ENCODE data around the gene MCM8. TPM values are rescaled to one million over a fixed set of nuclear protein-coding genes. Genes with fewer than 3 reads are reported as not detected.

The MCM8 gene
- total and polyA plus RNA-seq, 9 of the 15 experiments (the other 6 are each of a cell fraction or from before 2014, with no cell fraction given): 4.5 to 43.8 (median 25.4) TPM

DNA sequence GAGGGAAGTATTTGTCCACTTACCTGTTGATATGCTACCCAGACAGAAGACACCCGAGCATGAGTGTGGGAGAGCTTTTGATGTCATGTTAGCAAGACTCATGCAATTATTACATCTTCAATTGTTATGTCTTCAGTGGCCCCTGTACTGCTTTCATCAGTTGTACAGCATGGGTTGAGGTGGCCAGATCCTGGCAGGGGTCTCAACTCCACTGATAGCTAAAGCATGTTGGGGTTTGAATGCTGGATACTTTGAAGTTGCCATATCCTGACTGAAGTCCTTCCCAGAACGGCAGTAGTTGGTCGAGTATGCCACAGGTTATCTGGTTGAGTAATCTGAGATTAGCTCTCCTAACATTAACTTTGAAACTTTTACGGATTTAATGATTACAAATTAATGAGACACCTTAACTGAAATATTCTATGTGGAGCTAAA, 56.7 kb downstream of the MCM8 start:
- Histone ChIP-seq H3K9me1 (ENCODE audit: control insufficient read depth, insufficient read depth, low read length) (no peaks in the 10 kb centered on the region), H2AFZ (ENCODE audit: low read depth, low read length) (no peak overlapping the region), H3K4me2 (ENCODE audit: insufficient read depth, low read length) (peak overlapping the region; percentile 87), H3K27me3 (ENCODE audit: control insufficient read depth in 2 of 2, insufficient read depth in 2 of 2, low read length in 2 of 2) (no peaks in the 10 kb centered on the region), H3K9me3 (replicated peaks; ENCODE audit: control insufficient read depth, insufficient read depth, low read depth, low read length) (no peaks in the 10 kb centered on the region), H3K4me1 (replicated peaks in 1 of 2; ENCODE audit: control insufficient read depth in 2 of 2, insufficient read depth in 2 of 2, low read length in 2 of 2) (peaks cover 6 to 13% of the 10 kb centered on the region in 2 experiments; a peak in 4 of 5 replicates), H3K27ac (ENCODE audit: extremely low read depth, low read depth, low read length) (peak overlapping the region; percentile 18; the same call in 2 of the 3 replicates), H3K4me3 (peak overlapping the region; percentile 89), H4K20me1 (replicated peaks; ENCODE audit: control insufficient read depth, insufficient read depth, low read length) (peaks cover 4% of the 10 kb centered on the region), H3K36me3 (ENCODE audit: control insufficient read depth, insufficient read depth, low read length) (peaks cover 32% of the 10 kb centered on the region; the same call in 2 of the 3 replicates), H3K9ac (ENCODE audit: insufficient read depth in 1 of 2, low read depth in 2 of 2, low read length in 2 of 2) (peak overlapping the region; percentile 77 to 84), H3K79me2 (ENCODE audit: control insufficient read depth, insufficient read depth, low read length) (peaks cover 66% of the 10 kb centered on the region)
- WGBS (ENCODE audit: insufficient coverage, low coverage, missing lambda C conversion rate): 3% methylated on average over 4 of the region's 4 CpGs
- ATAC-seq (peak; percentile 9; the same call in 2 of the 3 replicates), FAIRE-seq (no peak), DNase-seq (ENCODE audit: extremely low read depth in 1 of 4, low spot score in 3 of 4) (peak in 1 of 4 experiments; percentile 22)
- TSS peak; percentile 48 for BruUV-seq (replicated peaks)
- POLR2A ChIA-PET: interaction anchor here (1.1 to 1.6 kb wide), 3 partner anchors 9 to 475 kb away, joined by 3 to 5 read pairs (median 4); no protein-coding TSS in a partner anchor
- CTCF ChIA-PET (ENCODE audit: low intra/inter-chr PET ratio): no interaction called here
- in situ Hi-C loops (cut with MboI): no loop called here
- intact Hi-C loops (cut with micrococcal nuclease): no loop called here
- peak; percentile 52 for TF ChIP-seq CHD1 (IDR thresholded peaks at IDR 0.05; ENCODE audit: low read length)
- no peak for TF ChIP-seq ZNF232 (CRISPR knock-in tag; IDR thresholded peaks at IDR 0.05)
- TF ChIP-seq, protein P1, sequence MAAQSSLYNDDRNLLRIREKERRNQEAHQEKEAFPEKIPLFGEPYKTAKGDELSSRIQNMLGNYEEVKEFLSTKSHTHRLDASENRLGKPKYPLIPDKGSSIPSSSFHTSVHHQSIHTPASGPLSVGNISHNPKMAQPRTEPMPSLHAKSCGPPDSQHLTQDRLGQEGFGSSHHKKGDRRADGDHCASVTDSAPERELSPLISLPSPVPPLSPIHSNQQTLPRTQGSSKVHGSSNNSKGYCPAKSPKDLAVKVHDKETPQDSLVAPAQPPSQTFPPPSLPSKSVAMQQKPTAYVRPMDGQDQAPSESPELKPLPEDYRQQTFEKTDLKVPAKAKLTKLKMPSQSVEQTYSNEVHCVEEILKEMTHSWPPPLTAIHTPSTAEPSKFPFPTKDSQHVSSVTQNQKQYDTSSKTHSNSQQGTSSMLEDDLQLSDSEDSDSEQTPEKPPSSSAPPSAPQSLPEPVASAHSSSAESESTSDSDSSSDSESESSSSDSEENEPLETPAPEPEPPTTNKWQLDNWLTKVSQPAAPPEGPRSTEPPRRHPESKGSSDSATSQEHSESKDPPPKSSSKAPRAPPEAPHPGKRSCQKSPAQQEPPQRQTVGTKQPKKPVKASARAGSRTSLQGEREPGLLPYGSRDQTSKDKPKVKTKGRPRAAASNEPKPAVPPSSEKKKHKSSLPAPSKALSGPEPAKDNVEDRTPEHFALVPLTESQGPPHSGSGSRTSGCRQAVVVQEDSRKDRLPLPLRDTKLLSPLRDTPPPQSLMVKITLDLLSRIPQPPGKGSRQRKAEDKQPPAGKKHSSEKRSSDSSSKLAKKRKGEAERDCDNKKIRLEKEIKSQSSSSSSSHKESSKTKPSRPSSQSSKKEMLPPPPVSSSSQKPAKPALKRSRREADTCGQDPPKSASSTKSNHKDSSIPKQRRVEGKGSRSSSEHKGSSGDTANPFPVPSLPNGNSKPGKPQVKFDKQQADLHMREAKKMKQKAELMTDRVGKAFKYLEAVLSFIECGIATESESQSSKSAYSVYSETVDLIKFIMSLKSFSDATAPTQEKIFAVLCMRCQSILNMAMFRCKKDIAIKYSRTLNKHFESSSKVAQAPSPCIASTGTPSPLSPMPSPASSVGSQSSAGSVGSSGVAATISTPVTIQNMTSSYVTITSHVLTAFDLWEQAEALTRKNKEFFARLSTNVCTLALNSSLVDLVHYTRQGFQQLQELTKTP (IDR thresholded peaks at IDR 0.05; ENCODE audit: low read depth in 1 of 2, partially characterized antibody in 2 of 2): no peak
- no peak for TF ChIP-seq NR2F6 (CRISPR knock-in tag; IDR thresholded peaks at IDR 0.05)
- peak; percentile 23; the same call in 1 of the 2 replicates for TF ChIP-seq CEBPG (CRISPR knock-in tag; IDR thresholded peaks at IDR 0.05)
- TF ChIP-seq CEBPG (tag; conservative IDR thresholded peaks at IDR 0.05 in 1 of 2, IDR thresholded peaks at IDR 0.05 in 1 of 2): no peak
- no peak for TF ChIP-seq STAT5B (CRISPR knock-in tag; IDR thresholded peaks at IDR 0.05)
- TF ChIP-seq, protein P2, sequence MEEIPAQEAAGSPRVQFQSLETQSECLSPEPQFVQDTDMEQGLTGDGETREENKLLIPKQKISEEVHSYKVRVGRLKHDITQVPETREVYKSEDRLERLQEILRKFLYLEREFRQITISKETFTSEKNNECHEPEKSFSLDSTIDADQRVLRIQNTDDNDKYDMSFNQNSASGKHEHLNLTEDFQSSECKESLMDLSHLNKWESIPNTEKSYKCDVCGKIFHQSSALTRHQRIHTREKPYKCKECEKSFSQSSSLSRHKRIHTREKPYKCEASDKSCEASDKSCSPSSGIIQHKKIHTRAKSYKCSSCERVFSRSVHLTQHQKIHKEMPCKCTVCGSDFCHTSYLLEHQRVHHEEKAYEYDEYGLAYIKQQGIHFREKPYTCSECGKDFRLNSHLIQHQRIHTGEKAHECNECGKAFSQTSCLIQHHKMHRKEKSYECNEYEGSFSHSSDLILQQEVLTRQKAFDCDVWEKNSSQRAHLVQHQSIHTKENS (CRISPR knock-in tag; IDR thresholded peaks at IDR 0.05): no peak
- TF ChIP-seq HNRNPL (IDR thresholded peaks at IDR 0.05; ENCODE audit: low read depth, low read length): no peak
- TF ChIP-seq E2F3 (CRISPR knock-in tag; IDR thresholded peaks at IDR 0.05): no peak
- TF ChIP-seq PTBP1 (IDR thresholded peaks at IDR 0.05; ENCODE audit: low read depth, low read length): no peak
- TF ChIP-seq, protein P3, sequence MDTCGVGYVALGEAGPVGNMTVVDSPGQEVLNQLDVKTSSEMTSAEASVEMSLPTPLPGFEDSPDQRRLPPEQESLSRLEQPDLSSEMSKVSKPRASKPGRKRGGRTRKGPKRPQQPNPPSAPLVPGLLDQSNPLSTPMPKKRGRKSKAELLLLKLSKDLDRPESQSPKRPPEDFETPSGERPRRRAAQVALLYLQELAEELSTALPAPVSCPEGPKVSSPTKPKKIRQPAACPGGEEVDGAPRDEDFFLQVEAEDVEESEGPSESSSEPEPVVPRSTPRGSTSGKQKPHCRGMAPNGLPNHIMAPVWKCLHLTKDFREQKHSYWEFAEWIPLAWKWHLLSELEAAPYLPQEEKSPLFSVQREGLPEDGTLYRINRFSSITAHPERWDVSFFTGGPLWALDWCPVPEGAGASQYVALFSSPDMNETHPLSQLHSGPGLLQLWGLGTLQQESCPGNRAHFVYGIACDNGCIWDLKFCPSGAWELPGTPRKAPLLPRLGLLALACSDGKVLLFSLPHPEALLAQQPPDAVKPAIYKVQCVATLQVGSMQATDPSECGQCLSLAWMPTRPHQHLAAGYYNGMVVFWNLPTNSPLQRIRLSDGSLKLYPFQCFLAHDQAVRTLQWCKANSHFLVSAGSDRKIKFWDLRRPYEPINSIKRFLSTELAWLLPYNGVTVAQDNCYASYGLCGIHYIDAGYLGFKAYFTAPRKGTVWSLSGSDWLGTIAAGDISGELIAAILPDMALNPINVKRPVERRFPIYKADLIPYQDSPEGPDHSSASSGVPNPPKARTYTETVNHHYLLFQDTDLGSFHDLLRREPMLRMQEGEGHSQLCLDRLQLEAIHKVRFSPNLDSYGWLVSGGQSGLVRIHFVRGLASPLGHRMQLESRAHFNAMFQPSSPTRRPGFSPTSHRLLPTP (IDR thresholded peaks at IDR 0.05; ENCODE audit: borderline replicate concordance, extremely low read depth, insufficient read length): no peak
